Head of caudate nucleus (tissue), 42 donors: Measurements from ENCODE around the gene TBL1X.
A peak's percentile ranks its signal among the peaks of the same experiment; 100 is the strongest.
"Not testable (repeated sequence)": the region's sequence is repeated elsewhere in the genome, so short reads cannot be mapped to it uniquely, and the experiment has no call there.

Experiments
- DNase-seq, 42 donors: peaks; one replicate each; pipeline versions ENCODE4 v3.0.0 to v3.0.0-alpha.2; 2020 to 2021; ENCODE audit warnings: mixed read lengths in 7 of 42
- intact Hi-C: fragments of 100-400 bp; cut with DNase I; formaldehyde crosslinking; loops from one replicate; pipeline ENCODE4 v1.15.0; 2022

The TBL1X gene

DNA sequence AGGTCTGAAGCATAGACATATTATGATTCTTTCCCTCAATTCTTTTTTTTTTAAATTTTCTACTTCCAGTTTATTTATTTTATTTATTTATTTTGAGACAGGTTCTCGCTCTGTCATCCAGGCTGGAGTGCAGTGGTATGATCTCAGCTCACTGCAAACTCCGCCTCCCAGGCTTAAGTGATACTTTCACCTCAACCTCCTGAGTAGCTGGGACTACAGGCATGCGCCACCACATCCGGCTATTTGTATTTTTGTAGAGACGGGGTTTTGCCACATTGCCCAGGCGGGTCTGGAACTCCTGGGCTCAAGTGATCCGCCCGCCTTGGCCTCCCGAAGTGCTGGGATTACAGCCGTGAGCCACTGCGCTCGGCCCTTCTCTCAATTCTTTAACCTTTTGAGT lies 6.8 kb upstream of the TBL1X start:
- intact Hi-C loops, DNase-seq: not testable (repeated sequence)

DNA sequence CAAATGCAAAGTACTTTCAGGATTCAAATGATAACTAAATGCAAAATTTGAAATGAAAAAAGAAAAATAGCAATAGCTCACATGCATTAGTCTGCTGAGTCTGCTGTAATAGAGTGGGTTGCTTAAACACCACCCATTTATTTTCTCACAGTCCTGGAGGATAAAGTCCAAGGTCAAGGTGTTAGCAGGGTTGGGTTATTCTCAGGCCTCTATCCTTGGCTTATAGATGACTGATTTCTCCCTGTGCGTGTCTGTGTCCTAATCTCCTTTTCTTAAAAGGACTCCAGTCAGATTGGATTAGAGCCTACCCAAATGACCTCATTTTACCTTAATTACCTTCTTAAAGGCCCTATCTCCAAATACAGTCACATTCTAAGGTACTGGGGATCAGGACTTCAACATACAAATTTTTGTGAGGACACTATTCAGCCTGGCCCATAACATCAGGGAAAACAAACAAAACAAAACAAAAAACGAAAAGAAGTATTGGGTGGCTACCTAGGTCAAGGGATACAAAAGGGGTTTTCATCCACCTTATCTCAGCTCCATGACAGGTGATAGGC lies 6.3 kb upstream of the TBL1X start:
- intact Hi-C loops: no loop called here
- no peak for DNase-seq

DNA sequence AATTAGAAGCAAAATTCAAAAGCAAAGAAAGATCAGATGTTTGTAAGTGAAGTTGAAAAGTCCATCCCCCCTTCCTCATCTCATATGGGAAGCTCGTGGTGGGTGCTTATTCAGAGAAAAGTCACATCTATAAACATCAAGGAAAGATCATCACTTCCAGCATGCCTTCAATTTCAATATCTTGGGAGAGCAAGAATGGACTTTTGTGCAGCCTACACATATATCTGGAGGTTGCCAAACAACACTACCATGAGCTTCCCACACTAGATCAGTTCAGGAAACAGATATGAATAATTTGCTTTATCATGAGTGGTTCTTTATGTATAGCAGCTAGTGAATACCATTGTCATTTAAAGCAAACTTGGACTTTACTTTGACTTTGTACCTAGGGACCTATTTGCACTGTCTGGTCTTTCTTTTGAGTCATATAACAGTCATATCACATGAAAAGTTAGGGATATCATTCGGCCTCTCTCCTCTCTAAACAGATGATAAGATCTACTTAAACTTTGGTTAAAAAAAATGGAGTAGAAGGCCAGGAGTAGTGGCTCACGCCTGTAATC lies 5.6 kb upstream of the TBL1X start:
- DNase-seq: no peak
- intact Hi-C loops: no loop called here

DNA sequence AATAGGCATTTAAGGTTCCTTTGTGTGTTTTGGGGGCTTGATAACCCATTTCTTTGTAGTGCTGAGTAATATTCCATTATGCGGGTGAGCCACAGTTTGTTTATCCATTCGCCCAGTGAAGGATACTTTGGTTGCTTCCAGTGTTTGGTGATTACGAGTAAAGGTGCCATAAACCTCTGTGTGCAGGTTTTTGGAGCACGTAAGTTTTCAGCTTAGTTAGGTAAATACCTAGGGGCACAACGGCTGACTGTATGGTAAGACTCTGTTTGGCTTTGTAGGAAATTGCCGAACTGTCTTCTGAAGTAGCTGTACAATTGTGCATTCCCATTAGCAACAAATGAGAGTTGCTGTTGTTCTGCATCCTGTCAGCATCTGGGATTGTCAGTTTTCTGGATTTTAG lies 3.8 kb upstream of the TBL1X start:
- intact Hi-C loops: no loop called here
- no peak for DNase-seq

DNA sequence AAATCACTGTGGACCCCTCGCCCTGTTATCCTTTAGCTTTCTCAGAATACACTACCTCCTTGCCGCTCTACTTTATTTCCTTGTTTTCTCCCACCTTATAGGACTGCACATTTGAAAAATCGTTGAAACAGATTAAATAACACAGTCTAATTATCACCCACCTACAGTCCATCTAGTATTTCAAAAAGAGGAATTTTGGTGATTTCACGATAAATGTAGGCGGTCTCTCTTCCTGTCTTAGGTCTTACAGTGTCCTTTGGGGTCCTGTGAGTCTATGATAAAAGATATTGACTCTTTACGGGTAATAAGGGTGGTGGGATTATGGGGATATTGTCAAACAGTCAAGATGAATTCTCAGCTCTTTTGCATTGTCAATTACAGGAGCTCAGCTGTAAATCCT lies 2.4 kb upstream of the TBL1X start:
- DNase-seq: no peak
- intact Hi-C loops: no loop called here

DNA sequence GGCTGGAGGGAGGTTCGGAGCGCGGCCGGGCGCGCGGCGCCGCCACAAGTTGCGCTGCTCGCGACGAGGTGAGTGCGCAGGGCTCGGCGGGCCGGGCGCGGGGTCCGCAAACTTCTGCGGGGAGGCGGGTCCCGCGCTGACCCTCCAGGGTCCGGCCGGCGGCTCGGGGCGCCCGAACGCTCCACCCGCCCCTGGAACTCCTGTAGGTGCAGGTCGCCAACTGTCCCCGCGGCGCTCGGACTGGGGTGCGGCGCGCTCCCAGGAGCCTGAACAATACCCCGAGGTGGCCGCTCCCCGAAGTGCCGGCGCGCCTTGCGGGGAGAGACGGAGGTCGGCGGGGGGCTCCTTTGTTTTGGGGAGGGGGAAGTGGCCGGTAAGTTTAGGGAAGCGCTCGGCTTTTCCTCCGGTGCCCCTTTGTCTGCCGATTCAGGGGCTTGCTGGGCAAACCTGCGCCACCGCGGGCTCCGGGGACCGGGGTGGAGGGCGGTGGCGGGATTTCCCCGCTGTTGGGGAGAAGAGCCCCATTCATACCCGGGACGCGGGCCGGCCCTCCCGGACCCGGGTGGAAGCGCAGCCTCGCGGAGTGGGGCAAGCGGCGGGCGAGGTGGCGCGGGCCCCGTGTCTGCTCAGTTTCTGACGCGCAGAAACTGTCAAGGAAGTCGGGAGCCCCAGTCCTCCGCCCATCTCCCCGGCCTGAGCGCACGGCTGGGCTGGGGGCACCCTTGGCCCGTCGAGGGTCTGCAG lies 694 bp downstream of the TBL1X start:
- DNase-seq: peak in 24 of 42 donors; percentile 6 to 54 (median 20)
- intact Hi-C loops: loop anchor here (5.0 kb wide), 1 partner anchor 62 kb away; no protein-coding TSS in a partner anchor

DNA sequence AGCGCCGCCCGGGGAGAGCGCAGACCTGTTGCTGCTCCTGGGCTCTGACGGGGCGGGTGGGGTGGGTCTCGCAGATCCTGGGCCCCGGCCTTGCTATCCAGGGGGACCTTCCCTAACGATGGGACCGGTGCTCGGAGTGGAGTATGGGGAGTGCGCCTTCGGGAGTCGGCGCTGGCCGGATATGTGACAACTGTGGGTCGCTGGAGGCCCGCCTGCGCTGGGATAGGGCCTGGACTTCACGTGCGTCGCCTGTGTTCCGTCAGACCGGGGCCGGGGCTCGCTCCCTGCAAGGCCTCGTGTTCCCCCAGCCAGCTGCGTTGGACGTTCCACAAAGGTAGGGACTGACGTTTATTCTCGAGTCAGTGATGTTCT lies 1.3 kb downstream of the TBL1X start:
- intact Hi-C loops: loop anchor here (5.0 kb wide), 1 partner anchor 61 kb away; no protein-coding TSS in a partner anchor
- DNase-seq: peak in 38 of 42 donors; percentile 8 to 65 (median 34)

DNA sequence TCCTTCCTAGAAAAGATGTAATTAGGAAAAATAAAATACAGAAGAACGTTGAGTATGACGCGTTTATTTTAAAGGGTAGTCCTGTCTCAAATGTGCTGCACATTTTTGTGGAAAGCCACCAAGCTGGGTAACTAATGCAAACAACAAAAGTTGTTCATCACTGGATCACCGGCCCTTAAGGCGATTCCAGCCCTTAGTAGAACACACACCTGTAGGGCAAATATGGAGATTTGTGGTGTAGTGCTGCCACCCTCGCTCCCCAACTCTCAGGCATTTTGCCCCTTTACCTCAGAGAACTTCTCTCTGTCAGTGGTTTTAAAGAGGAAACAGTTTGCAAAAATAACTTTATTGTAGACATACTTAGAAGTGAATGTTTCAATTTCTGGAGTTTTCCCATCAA lies 1.9 kb downstream of the TBL1X start:
- intact Hi-C loops: loop anchor here (5.0 kb wide), 1 partner anchor 61 kb away; no protein-coding TSS in a partner anchor
- DNase-seq: no peak

DNA sequence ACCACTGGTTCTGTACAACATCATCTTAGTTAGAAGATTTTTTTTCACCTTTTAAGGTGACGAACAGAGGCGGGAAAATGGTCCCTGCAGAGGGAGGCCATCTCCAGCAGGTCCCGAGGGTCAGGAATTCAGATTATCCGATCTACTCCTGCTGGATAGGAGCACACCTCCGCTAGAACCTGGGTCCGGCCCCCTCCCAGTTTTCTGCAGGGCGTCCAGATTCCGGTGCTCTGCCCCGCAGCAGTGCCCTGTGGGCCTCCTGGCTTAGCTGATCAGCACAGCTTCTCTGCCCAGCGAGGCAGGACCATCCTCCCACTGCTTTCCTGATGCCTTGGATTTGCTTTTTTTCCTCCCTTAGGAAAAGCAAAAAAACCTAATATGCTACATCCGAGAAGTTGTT lies 2.3 kb downstream of the TBL1X start:
- DNase-seq: no peak
- intact Hi-C loops: loop anchor here (5.0 kb wide), 1 partner anchor 60 kb away; no protein-coding TSS in a partner anchor

DNA sequence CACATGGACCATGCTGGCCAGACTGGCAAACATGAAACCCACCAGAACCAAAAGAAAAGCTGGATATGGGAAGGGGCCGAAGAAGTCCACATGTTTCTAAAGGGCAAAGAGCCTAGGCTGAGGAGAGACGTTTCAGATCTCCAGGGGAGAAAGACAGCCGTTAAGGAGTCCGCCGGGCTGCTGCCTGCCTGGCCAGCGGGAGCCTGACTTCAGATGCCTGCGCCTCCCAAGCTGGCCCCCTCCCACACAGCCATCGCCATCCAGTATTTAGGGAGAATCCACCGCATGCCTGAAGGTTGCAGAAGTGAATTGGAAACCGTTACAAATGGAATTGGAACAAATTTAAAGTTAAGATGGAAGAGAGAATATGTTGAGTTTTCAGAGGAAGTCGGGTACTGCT lies 2.9 kb downstream of the TBL1X start:
- intact Hi-C loops: loop anchor here (5.0 kb wide), 1 partner anchor 60 kb away; no protein-coding TSS in a partner anchor

DNA sequence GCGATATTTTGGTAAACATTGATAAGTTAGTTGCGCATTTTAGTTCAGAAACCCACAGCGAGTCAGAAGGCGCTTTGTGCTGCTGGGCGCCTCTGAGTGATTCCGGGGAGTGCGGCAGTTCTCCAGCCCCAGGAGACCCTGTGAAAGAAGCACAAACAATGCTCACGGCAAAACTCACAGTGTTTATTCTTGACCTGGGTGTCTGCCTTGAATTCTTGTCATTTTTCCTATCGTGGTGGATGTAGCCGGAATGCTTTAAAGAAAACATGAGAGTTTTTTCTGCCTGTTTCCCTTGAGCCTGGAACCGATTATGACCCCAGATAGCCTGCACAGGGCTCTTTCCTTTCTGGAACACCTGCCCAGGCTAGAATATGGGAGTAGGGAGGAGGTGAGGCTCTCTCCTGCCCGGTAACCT lies 6.7 kb downstream of the TBL1X start:
- intact Hi-C loops: loop anchor here (10.0 kb wide), 1 partner anchor 243 kb away; no protein-coding TSS in a partner anchor
- DNase-seq: no peak

More for the DNA sequence above, 2.9 kb downstream of the TBL1X start:
- DNase-seq: no peak

DNA sequence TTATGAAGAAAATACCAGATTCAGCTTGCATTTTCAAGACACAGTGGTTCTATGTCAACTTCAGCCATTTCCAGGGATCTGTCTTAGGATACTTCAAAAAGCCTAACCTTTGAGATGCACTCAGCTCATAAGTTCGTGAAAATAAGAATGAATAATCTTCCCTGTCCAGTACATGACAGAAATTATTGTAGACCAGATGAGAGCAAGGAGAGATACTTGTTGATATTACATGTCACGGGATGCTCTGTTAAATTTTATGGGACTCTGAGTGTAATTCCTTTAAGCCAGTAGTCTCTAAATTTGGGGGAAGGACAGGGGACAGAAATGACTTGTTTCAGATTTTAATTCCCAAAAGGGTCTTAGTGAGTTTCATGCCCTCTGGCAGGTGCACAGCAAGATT lies 8.8 kb downstream of the TBL1X start:
- intact Hi-C loops: loop anchor here (10.0 kb wide), 1 partner anchor 241 kb away; no protein-coding TSS in a partner anchor

DNA sequence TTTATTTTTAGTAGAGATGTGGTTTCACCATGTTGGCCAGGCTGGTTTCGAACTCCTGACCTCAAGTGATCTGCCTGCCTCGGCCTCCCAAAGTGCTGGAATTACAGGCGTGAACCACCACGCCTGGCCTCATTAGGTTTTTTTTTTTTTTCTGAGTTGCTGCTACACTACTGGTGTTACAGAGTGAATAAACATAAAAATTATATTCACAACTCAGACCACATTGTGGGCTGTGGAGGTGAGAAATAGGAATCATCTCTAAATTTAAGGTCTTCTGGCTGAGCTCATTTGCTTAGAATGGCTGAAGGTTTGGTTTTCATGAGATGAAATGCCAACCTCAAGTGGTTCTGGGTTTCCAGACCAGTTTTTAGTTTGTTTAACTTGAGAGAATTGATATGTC lies 10.6 kb downstream of the TBL1X start:
- intact Hi-C loops: loop anchor here (10.0 kb wide), 1 partner anchor 239 kb away; no protein-coding TSS in a partner anchor
- DNase-seq: not testable (repeated sequence)

More for the DNA sequence above, 8.8 kb downstream of the TBL1X start:
- no peak for DNase-seq

DNA sequence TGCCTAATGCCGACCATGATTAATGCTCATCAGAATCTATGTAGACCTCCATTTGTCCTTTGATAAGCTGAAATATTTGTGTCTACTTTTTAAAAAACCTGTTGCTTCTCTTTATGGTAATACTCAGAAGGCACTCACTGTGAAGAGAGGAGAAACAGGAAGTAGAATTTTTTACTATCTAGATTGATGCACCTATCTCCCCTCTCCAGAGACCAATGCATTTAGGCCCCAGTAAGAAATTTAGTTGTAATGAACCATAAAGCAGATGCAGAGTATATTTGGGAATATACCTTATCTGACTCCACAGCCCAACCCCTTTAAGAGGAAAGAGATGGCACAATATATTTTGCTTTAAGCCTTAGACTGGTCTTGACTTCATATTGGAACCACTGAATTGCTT lies 11.1 kb downstream of the TBL1X start:
- DNase-seq: no peak
- intact Hi-C loops: loop anchor here (10.0 kb wide), 1 partner anchor 239 kb away; no protein-coding TSS in a partner anchor

DNA sequence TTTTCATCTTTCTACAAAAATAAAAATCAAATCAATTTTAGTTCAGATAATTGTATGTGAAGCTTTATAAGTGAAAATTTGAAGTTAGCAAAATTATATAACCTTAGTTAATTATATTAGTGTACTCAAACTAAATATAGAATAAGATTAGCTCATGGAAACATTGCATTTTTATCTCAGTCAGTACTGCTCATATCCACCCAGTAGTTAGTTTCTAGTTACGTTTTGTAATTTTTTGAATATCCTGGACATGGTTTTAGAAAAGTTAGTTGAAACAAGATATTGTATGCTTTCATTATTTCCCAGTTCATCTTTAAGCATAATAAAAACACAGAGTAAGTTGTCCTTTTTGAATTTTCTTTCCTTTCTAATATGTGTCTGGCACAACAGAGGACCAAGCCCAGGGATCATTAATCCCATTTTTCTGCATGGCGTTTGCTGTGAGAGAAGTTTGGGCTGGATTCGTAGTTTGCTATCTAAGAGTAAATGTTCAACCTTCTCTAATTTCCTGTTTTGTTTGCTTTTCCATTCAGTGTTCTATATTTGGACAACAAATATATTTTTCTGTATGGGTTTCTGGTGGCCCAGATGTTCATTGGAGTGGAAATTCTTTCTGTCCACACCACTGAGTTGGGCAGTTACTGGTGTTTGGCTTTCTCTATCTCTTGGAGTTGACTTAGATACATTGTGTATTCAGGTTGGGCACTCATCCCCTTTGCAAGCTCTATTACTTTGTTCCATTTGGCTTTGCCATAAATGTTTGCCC lies 12.1 kb downstream of the TBL1X start:
- DNase-seq: no peak
- intact Hi-C loops: loop anchor here (10.0 kb wide), 1 partner anchor 238 kb away; no protein-coding TSS in a partner anchor

DNA sequence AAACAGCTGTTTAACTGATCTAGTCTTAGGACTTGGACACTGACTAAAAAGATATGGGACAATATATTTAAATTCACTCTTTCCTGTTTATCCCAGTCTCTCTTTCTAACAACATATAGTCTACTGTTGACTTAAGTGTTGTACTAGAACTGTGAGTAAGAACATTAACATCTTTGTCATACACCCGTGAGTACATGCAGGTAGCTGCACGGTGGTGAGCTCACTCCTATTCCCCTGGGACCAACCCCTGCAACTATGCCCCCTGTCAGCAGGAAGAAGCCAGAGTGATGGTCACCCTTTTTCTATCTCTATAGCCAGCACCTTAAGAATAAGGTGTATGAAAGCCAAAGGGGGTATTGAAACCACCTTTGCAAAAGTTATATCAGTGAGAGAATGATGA lies 17.6 kb downstream of the TBL1X start:
- DNase-seq: no peak
- intact Hi-C loops: no loop called here

DNA sequence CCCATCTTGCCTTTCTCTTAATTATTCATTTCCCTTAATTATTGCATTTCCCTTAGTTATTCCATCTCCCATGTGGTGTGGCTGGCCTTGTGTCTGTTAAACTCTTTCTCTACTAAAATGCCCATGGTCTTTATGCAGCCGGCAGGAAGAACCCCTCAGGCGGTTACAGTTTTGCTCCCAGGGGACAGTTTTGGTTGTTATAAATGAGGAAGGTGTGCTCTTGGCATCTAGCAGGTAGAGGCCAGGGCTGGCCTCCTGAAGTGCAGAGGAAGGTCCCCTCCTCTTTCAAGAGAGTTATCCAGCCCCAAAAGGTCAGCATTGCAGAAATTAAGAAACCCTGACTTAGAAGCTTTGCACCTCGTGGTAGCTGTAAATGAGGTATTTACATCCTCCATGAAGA lies 18.0 kb downstream of the TBL1X start:
- intact Hi-C loops: no loop called here

DNA sequence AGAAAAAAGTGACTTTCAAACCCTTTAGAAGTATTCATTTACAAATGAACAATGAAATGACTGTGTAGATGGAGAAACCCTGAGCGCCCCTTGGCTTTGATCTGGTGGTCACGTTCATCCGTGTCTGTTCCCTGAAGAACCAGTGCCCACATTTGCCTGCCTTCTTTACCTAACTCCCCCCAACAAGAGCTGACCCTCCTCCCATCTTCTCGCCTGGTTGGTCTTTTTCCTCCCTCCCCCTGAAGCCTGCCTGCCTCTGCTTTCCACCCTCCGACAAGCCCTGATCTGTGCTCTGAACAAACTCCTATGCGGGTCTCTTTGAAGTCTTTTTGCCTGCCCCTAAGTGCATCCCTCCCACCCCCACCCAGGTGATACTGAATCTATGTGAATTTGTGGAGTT lies 18.5 kb downstream of the TBL1X start:
- intact Hi-C loops: no loop called here
- no peak for DNase-seq

More for the DNA sequence above, 18.0 kb downstream of the TBL1X start:
- DNase-seq: no peak

DNA sequence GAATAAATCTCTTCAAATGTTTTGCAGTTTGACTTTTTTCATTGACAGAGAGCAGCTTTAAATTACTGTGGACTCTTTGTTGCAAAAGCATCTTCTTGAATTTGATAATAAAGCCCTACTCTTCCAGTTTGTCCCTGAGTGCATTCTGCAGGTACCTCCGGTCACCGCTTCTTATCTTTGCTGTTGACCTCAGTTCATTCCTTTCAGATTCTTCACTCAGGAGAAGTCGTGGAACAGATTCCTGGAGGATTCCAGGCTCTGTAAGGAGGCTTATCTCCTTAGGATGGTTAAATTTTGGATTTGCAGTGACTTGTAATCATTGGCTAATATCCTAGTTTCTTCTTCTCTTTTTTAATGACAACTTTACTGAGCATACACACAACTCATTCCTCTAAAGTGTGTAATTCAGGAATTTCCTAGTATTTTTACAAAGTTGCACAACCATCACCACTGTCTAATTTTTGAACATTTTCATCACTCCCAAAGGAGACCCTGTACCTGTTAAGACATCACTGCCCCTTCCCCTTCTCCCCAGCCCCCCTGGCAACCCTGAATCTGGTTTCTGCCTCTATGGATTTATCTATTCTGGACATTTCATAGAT lies 22.0 kb downstream of the TBL1X start:
- intact Hi-C loops: no loop called here
- no peak for DNase-seq
